Measurements from ENCODE around the gene ERICH6.
"Not testable (repeated sequence)": the region's sequence is repeated elsewhere in the genome, so short reads cannot be mapped to it uniquely, and the experiment has no call there.

ERICH6 gene

GRCh38 chr3:150681057-150681456, 22.7 kb downstream of the ERICH6 start:
- peak in 1 of 5 donors; percentile 61 for DNase-seq

DNA sequence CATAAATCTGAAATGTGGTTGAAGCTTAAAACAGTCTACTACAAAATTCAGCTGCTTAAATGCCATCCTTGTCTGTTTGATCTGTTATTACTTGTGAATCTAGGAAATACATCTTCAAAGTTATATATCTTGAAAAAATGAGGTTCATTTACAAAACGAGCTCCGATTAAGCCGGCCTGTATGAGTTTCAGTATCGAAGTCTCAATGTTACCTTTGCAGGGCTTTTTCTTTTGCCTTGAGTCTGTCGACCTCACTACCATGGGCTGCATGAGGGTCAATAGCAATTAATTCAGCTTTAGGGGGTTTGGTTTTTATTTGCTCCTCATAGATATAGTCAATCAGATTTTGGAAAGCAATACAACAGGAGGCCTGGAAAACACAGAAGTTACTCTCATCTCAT, 23.2 kb downstream of the ERICH6 start:
- no peak for DNase-seq

- no peak for DNase-seq
Measured at GRCh38 chr3:150675587-150675986, 28.1 kb downstream of the ERICH6 start.

GRCh38 chr3:150673966-150674365, 29.8 kb downstream of the ERICH6 start:
- no peak for DNase-seq

DNA sequence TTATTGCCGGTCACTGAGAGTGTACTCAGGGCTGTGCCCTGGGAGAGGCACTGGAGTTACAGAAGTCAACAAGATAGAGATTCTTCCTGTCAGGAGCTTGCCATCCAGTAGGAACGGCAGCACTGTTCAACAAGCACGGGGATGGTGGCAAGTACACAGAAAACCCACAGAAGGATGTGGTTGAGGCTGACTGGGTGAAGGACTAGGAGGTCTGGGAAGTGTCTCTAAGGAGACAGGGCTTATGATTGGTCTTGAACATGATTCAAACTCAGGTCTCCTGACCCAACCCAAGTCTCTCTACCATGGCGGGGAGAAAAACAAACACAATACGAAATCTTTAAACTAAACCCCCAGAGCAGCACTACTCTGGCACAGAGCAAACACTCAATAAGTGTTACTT, 37.6 kb downstream of the ERICH6 start:
- peak in 1 of 5 donors; percentile 16 for DNase-seq

- DNase-seq = no peak
Measured at GRCh38 chr3:150663461-150663860, 40.3 kb downstream of the ERICH6 start.

DNA sequence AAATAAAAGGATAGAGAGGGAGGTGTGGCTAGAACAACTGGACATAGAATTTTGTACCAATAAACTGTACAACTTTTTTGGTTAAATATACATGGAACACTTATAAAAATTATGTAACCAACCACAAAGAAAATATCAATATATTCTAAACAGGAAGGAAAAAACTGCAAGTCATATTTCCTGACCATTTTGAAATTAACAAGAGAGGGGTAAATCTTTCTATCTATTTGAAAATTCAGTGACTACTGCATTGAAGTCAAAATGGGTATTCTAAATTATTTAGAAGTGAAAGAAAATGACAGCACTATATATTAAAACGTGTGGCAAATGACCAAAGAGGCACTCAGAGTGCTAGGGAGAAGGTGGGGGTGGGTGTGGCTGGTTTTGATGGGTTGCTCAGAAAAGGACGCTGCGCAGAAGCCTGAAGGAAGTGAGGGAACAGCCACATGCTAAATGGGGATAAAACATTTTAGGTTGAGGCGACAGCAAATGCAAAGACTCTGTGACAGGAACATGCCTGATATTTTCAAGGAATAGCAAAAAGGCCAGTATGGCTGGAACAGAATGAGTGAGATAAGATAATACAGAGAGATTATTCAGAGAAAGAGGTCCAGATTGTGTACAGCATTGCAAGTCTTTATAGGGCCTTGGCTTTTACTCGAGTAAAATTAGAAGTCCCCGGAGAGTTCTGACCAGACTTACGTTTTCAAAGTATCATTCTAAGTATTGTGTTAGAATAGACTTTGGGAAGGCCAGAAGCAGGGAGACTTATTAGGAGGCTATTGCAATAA, 41.1 kb downstream of the ERICH6 start:
- no peak for DNase-seq

- DNase-seq = no peak
Measured at GRCh38 chr3:150656316-150656715, 47.4 kb downstream of the ERICH6 start.

DNA sequence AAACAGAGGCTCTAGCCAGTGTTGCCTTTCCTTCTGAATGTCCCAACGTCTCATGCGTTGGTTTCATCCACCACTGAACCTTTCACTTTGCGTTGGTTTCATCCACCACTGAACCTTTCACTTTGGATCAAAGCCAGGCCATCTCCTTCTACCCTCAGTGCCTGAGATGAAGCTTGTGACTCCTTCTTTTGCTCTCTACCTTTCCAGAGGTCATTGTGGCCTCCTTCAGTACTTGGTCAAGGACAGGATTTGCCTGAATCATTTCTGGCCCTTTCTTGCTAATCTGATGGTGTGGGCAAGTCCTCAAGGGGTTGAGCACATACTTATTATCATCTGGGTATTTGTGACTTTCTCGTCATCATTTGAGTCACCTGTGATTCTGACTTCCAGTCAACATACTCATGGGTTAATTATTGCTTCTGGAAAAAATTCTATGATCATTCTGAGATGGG, 50.6 kb downstream of the ERICH6 start:
- no peak for DNase-seq

- DNase-seq = no peak
Measured at GRCh38 chr3:150640256-150640655, 63.5 kb downstream of the ERICH6 start.

GRCh38 chr3:150639262-150639661, 64.5 kb downstream of the ERICH6 start:
- no peak for DNase-seq

- no peak for DNase-seq
Measured at GRCh38 chr3:150636258-150636657, 67.5 kb downstream of the ERICH6 start.

DNA sequence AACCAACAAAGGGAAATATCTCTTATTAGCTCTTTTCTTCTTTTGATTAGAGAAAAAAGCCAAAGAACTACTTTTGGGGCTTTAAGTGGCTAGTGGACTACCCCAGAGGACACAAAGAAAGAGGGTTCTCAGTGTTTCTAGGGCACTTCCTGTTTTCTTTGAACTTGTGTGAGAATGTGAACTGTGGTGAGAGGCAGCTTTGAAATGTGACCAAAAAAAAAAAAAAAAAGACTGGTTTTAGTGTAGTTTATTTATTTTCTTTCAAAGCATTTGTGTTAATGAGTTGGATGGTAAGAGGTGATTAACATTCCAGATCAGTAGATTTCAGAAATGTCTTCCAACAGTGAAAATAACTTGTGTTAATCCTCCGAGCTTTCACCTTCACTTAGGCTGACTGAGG, 68.2 kb downstream of the ERICH6 start:
- peak in 1 of 5 donors; percentile 64 for DNase-seq

DNA sequence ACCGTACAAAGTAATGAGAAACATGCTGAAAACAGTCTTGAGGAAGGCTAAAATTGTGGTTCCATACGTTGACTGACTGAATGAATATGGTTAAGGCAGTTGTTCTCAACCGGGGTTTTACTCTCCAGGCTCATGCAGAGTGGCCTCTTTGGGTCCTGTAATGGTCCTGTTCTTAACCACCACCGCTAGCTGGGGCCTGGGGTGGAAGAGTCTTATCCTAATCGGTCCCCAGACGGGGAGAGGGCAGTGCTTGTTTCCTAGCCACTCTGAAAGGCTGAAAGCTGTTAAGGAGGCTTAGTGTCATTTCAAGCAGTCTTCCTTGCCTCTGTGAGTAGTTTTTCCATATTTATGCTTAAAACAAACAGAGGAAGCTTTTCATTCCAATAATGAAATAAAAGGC, 68.6 kb downstream of the ERICH6 start:
- no peak for DNase-seq

- DNase-seq = no peak
Measured at GRCh38 chr3:150631515-150632221, 72.1 kb downstream of the ERICH6 start.

DNA sequence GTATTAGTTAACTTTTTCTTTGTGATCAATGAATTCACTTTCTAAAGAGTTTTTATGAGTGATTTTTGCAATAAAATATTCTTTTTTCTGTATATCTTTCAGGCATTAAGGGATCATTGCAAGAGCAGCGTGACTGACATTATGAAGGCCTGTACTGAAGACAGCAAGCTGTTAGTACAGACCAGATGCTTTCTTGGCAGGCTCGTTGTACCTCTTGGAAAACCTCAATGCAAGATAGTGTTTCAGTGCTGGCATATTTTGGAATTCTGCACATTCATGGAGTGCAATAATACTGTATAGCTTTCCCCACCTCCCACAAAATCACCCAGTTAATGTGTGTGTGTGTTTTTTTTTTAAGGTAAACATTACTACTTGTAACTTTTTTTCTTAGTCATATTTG, 76.2 kb downstream of the ERICH6 start:
- no peak for DNase-seq

GRCh38 chr3:150626148-150626930, 77.4 kb downstream of the ERICH6 start:
- no peak for DNase-seq

- DNase-seq = no peak
Measured at GRCh38 chr3:150623945-150624344, 79.8 kb downstream of the ERICH6 start.

DNA sequence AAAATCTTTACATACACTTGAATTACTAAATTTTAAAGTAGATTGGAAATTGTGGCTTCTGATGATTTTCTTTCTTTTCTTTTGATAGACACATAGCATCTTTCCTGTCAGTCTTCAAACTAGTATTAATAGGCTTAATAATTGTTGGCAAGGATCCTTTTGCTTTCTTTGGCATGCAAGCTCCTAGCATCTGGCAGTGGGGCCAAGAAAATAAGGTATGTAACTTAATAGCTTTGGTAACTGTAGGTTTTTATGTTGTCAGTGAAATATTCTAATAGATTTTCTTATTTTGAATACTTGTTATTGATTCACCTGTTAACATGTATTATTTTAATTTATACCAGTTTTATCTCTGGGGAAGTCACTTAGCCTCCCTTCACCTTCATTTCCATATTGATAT, 80.8 kb downstream of the ERICH6 start:
- DNase-seq = not testable (repeated sequence)

- no peak for DNase-seq
Measured at GRCh38 chr3:150620002-150620689, 83.6 kb downstream of the ERICH6 start.

DNA sequence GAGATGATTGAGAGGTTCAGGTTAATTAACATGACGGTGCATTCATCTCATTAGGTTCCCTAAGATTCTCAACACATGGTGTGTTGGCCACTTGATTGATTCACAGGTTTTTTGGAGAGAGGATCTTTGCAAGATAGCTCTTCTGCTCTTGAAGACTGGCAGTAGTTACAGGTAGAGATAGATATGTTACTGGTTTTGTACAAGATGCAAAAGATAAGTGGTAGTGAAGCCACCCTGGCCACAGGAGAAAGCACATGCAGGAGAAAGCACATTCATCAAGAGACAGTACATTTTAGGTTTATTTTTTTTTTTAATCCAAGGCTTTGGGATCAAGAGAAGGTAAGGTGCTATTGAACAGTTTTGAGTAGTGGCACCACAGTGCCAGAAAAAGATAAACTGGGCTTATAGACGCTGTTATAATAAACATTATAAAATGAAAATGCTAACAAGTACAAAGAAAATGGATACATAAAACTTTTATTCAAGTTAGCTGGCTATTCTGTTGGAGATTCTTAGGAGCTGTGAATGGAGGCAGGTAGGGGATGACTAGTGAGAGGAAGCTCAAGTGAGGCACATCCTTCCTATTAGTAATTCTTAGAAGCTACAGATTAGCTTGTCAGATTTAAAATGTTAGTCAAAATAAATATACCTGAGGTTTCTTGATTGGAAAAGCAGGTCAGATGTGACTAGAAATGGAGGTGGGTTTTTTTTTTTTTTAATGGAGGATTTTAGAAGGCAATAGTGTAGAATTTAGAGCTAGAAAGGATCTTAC, 89.8 kb downstream of the ERICH6 start:
- peak in 1 of 5 donors; percentile 52 for DNase-seq

GRCh38 chr3:150613034-150613433, 90.7 kb downstream of the ERICH6 start:
- no peak for DNase-seq

All from T-helper 1 cell (primary cell).